ENCODE measurements around the gene MS4A10.

The MS4A10 gene

DNA sequence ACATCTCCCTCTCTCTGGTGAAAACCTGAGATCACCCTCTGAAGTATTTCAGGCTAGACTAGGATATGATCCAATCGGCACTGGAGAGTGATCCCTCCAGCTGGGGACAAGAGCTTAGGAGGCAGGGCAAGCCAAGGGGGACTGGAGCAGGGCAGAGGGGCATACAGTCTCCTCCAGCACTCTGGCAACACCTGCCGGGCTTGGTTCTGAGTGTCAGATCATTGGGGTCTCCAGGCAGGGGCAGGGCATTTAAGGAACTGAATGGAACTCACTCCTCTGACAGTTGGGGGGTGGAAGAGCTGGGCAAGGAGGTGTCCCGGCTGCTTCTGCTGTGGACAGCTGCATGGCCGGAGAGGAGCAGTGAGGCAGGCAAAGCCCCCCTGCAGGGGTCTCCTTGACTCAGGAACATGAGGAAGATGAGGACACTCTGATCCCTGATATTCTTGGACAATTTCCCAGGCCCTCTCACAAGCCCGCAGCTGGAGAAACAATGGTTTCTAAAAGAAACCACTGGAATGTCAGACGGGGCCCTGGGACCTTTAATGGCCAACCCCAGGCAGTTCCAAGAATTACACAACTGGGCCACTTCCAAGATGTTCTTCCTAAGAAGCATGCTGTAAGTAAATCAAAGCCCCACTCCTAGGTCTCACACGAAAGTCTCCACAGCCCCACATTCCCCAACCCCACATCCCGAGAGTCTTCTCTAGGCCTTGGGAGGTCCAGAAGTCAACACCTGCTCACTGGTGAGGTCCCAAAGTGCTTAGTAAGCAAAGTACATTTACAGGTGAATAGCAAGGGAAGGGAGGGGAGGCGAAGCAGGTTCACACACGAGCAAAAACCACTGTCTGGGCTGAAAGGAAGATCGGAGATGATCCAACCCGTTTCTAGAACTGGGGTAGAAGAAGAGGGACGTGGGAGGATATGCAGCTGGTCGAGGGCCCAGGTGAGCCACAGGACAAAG, 55.6 kb downstream of the MS4A10 start:
- H3K4me3 ChIP-seq (ENCODE audit: low read depth, low read length): peak overlapping the region; percentile 82

GRCh38 chr11:60841797-60842667, 56.9 kb downstream of the MS4A10 start, which contains the start of gene CCDC86:
CCDC86 (plus strand) TSS chr11:60842113; CDS start chr11:60842125, 12 bp downstream.
- Histone ChIP-seq H3K4me1 (ENCODE audit: control insufficient read depth, insufficient read depth, low read length, unreplicated experiment) (peaks cover 33% of the 10 kb centered on the region), H3K27me3 (ENCODE audit: insufficient read depth, low read length) (no peaks in the 10 kb centered on the region), H3K79me2 (ENCODE audit: control insufficient read depth, insufficient read depth, low read length, unreplicated experiment) (peaks cover 40% of the 10 kb centered on the region), H3K36me3 (ENCODE audit: insufficient read depth, low read length) (no peaks in the 10 kb centered on the region), H2AFZ (ENCODE audit: low read length, unreplicated experiment) (peak within 1 kb of the TSS; percentile 82), H3K27ac (ENCODE audit: low read depth, low read length) (peak within 1 kb of the TSS; percentile 24; the same call in 1 of the 2 replicates), H3K4me3 (ENCODE audit: low read depth, low read length) (peak within 1 kb of the TSS; percentile 82)

More for the DNA sequence above, 55.6 kb downstream of the MS4A10 start:
- Histone ChIP-seq H3K27ac (ENCODE audit: low read depth, low read length) (0 out of 2 replicates have a peak overlapping the region, but pooled peaks have one; percentile 4), H3K79me2 (ENCODE audit: control insufficient read depth, insufficient read depth, low read length, unreplicated experiment) (peaks cover 38% of the 10 kb centered on the region), H3K27me3 (ENCODE audit: insufficient read depth, low read length) (no peaks in the 10 kb centered on the region), H3K36me3 (ENCODE audit: insufficient read depth, low read length) (no peaks in the 10 kb centered on the region), H3K4me1 (ENCODE audit: control insufficient read depth, insufficient read depth, low read length, unreplicated experiment) (peaks cover 36% of the 10 kb centered on the region), H2AFZ (ENCODE audit: low read length, unreplicated experiment) (peak overlapping the region; percentile 76)

- Histone ChIP-seq H3K27me3 (ENCODE audit: insufficient read depth, low read length) (no peaks in the 10 kb centered on the region), H3K36me3 (ENCODE audit: insufficient read depth, low read length) (no peaks in the 10 kb centered on the region), H2AFZ (ENCODE audit: low read length, unreplicated experiment) (no peak overlapping the region), H3K4me3 (ENCODE audit: low read depth, low read length) (peak overlapping the region; percentile 82), H3K4me1 (ENCODE audit: control insufficient read depth, insufficient read depth, low read length, unreplicated experiment) (peaks cover 33% of the 10 kb centered on the region), H3K27ac (ENCODE audit: low read depth, low read length) (no peak overlapping the region), H3K79me2 (ENCODE audit: control insufficient read depth, insufficient read depth, low read length, unreplicated experiment) (peaks cover 40% of the 10 kb centered on the region)
Measured at GRCh38 chr11:60842668-60843600, 57.8 kb downstream of the MS4A10 start.

GRCh38 chr11:60844045-60844869, 59.1 kb downstream of the MS4A10 start:
- Histone ChIP-seq H3K79me2 (ENCODE audit: control insufficient read depth, insufficient read depth, low read length, unreplicated experiment) (peaks cover 40% of the 10 kb centered on the region), H3K27ac (ENCODE audit: low read depth, low read length) (no peak overlapping the region)

DNA sequence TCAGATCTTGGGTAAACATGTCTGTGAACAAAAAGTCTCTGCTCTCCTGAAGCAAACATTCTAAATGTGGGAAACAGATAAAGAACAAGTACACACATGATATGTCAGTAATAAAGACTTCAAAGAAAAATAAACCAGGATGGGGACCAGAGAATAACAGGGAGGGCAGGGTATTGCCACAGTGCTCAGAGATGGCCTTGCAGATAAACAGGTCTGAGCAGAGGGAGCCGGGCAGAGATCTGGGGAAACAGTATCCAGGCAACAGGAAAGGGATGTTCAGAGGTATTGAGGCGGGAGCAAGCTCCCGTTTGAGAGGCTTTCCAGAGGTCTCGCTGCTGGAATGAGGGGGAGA, 59.7 kb downstream of the MS4A10 start:
- Histone ChIP-seq H3K27ac (ENCODE audit: low read depth, low read length) (no peak overlapping the region), H2AFZ (ENCODE audit: low read length, unreplicated experiment) (no peak overlapping the region), H3K27me3 (ENCODE audit: insufficient read depth, low read length) (no peaks in the 10 kb centered on the region), H3K4me1 (ENCODE audit: control insufficient read depth, insufficient read depth, low read length, unreplicated experiment) (peaks cover 33% of the 10 kb centered on the region), H3K36me3 (ENCODE audit: insufficient read depth, low read length) (no peaks in the 10 kb centered on the region), H3K79me2 (ENCODE audit: control insufficient read depth, insufficient read depth, low read length, unreplicated experiment) (peaks cover 40% of the 10 kb centered on the region), H3K4me3 (ENCODE audit: low read depth, low read length) (peak overlapping the region; percentile 82)

More at GRCh38 chr11:60844045-60844869, 59.1 kb downstream of the MS4A10 start:
- Histone ChIP-seq H3K36me3 (ENCODE audit: insufficient read depth, low read length) (no peaks in the 10 kb centered on the region), H3K27me3 (ENCODE audit: insufficient read depth, low read length) (no peaks in the 10 kb centered on the region), H2AFZ (ENCODE audit: low read length, unreplicated experiment) (no peak overlapping the region), H3K4me1 (ENCODE audit: control insufficient read depth, insufficient read depth, low read length, unreplicated experiment) (peaks cover 33% of the 10 kb centered on the region), H3K4me3 (ENCODE audit: low read depth, low read length) (peak overlapping the region; percentile 82)

- H3K27me3 ChIP-seq (ENCODE audit: insufficient read depth, low read length): no peaks in the 10 kb centered on the region
- H3K36me3 ChIP-seq (ENCODE audit: insufficient read depth, low read length): no peaks in the 10 kb centered on the region
- peaks cover 40% of the 10 kb centered on the region for H3K79me2 ChIP-seq (ENCODE audit: control insufficient read depth, insufficient read depth, low read length, unreplicated experiment)
- H3K4me1 ChIP-seq (ENCODE audit: control insufficient read depth, insufficient read depth, low read length, unreplicated experiment): peaks cover 32% of the 10 kb centered on the region
- H3K27ac ChIP-seq (ENCODE audit: low read depth, low read length): no peak overlapping the region
- H2AFZ ChIP-seq (ENCODE audit: low read length, unreplicated experiment): no peak overlapping the region
- H3K4me3 ChIP-seq (ENCODE audit: low read depth, low read length): peak overlapping the region; percentile 82; the same call in 1 of the 2 replicates
Measured at GRCh38 chr11:60845338-60845737, 60.2 kb downstream of the MS4A10 start.

- Histone ChIP-seq H3K4me1 (ENCODE audit: control insufficient read depth, insufficient read depth, low read length, unreplicated experiment) (peaks cover 19% of the 10 kb centered on the region), H3K36me3 (ENCODE audit: insufficient read depth, low read length) (0 out of 2 replicates have a peak, but pooled peaks cover 15% of the 10 kb centered on the region), H3K4me3 (ENCODE audit: low read depth, low read length) (no peak overlapping the region), H3K27ac (ENCODE audit: low read depth, low read length) (no peak overlapping the region), H2AFZ (ENCODE audit: low read length, unreplicated experiment) (no peak overlapping the region), H3K27me3 (ENCODE audit: insufficient read depth, low read length) (no peaks in the 10 kb centered on the region), H3K79me2 (ENCODE audit: control insufficient read depth, insufficient read depth, low read length, unreplicated experiment) (peaks cover 37% of the 10 kb centered on the region)
Measured at GRCh38 chr11:60847281-60847680, 62.1 kb downstream of the MS4A10 start.

DNA sequence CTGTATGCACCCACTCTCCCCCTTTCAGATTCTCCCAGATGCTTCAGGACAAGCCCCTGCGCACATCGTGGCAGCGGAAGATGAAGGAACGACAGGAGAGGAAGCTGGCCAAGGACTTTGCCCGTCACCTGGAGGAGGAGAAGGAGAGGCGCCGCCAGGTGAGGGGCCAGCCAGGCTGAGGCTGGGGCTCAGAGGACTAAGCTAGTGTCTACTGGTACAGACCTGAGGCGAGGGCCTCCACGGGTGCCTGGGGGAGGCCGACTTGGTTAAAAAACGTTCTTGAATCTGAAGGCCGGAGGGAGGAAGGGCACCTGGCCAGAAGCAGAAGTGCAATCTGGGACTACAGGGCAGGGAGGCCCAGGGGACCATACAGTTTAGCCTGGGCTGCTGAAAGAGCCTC, 62.8 kb downstream of the MS4A10 start:
- 0 out of 2 replicates have a peak, but pooled peaks cover 15% of the 10 kb centered on the region for H3K36me3 ChIP-seq (ENCODE audit: insufficient read depth, low read length)
- H3K27me3 ChIP-seq (ENCODE audit: insufficient read depth, low read length): no peaks in the 10 kb centered on the region
- no peak overlapping the region for H3K4me3 ChIP-seq (ENCODE audit: low read depth, low read length)
- H3K79me2 ChIP-seq (ENCODE audit: control insufficient read depth, insufficient read depth, low read length, unreplicated experiment): peaks cover 31% of the 10 kb centered on the region
- H2AFZ ChIP-seq (ENCODE audit: low read length, unreplicated experiment): no peak overlapping the region
- peaks cover 19% of the 10 kb centered on the region for H3K4me1 ChIP-seq (ENCODE audit: control insufficient read depth, insufficient read depth, low read length, unreplicated experiment)
- no peak overlapping the region for H3K27ac ChIP-seq (ENCODE audit: low read depth, low read length)

GRCh38 chr11:60848714-60849151, 63.6 kb downstream of the MS4A10 start:
- Histone ChIP-seq H3K27me3 (ENCODE audit: insufficient read depth, low read length) (no peaks in the 10 kb centered on the region), H3K36me3 (ENCODE audit: insufficient read depth, low read length) (0 out of 2 replicates have a peak, but pooled peaks cover 15% of the 10 kb centered on the region), H3K79me2 (ENCODE audit: control insufficient read depth, insufficient read depth, low read length, unreplicated experiment) (peaks cover 22% of the 10 kb centered on the region), H3K4me3 (ENCODE audit: low read depth, low read length) (no peak overlapping the region), H2AFZ (ENCODE audit: low read length, unreplicated experiment) (no peak overlapping the region), H3K27ac (ENCODE audit: low read depth, low read length) (no peak overlapping the region), H3K4me1 (ENCODE audit: control insufficient read depth, insufficient read depth, low read length, unreplicated experiment) (peaks cover 18% of the 10 kb centered on the region)
